GM10847 (cell line): Measurements from ENCODE around the gene ATPAF1.

Experiments used
- POLR2A ChIP-seq: IDR thresholded peaks from 2 replicates; pipeline ENCODE4 v1.6.1; 2011; ENCODE audit not compliant: insufficient read length; ENCODE audit errors: extremely low read depth

Gene ATPAF1

DNA sequence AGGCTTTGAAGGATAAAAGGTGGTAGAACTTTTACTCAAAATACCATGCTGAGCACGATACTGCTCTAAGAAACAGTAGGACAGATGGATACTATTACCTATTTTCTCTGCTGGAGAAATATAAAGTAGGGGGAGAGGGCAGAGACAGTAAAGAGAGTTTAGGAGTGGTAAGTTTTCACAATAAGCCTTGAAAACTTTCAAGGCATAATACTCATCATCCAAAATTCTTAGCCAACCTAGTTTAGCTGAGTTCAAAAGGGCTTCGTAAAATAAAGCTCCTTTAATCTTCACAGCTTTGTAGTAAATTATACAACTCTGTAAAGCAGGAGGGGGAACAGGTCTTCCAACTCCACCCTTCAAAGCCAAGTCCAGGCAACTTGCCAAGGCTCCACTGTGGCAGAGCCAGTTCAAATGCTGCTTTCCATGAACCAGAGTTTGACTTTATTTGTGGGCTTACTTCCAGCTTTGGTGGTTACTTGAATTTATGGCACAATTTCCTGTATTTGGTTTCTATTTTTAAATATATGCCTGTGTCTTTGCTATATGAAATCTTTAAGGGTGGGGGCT is 19.0 kb upstream of the ATPAF1 start:
- TF ChIP-seq POLR2A = no peak

DNA sequence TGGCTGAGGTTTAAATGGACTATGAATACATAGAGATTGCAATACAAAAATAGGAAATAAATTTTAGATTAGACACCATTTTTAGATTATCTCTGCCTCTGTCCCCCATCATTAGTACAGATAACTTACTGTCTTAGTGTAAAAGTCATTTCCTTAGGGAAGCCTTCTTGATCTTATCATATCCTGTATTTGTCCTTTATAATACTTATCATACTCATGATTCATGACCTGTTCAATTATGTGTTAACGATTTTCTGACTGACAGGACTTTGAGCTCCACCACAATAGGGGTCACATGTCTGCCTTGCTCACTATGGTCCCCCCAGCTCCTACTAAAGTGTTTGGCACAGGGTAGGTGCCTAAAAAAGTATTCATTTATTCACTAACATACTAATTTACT is 18.1 kb upstream of the ATPAF1 start:
- no peak for TF ChIP-seq POLR2A

DNA sequence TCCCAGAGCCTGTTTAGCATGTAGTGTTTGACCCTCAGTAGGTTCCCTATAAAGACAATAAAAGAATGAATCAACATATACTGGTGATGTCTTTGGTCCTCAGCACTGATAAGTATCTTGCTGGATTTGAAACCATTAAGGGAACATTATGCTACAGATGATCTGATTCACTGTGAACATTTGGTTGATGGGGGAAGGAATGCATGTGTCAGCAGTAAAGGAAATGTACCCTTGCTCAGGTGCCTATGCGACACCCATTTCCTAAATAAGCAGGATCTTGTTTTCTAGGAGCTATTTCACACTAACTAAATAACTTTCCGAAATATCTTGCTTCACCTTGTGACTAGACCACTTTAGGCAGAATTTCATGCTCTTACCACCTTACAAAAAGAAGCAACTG is 16.5 kb upstream of the ATPAF1 start:
- TF ChIP-seq POLR2A = no peak

DNA sequence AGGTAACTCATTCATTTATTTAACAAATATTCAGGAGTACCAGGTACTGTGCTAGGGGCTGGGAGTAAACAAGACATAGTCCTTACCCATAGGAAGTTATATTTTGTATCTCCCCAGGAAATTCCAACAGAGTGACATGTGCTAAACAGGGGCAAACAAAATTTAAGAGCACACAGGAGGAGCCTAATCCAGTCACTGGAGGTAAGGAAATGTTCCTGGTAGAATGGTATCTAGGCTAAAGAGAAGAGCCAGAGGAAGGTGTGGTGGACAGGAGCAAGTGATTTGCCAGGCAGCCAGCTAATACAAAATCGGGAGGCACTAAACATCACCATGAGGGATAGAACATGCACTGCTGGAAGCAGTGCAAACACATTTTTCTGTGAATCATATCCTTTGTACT is 13.9 kb upstream of the ATPAF1 start:
- no peak for TF ChIP-seq POLR2A

DNA sequence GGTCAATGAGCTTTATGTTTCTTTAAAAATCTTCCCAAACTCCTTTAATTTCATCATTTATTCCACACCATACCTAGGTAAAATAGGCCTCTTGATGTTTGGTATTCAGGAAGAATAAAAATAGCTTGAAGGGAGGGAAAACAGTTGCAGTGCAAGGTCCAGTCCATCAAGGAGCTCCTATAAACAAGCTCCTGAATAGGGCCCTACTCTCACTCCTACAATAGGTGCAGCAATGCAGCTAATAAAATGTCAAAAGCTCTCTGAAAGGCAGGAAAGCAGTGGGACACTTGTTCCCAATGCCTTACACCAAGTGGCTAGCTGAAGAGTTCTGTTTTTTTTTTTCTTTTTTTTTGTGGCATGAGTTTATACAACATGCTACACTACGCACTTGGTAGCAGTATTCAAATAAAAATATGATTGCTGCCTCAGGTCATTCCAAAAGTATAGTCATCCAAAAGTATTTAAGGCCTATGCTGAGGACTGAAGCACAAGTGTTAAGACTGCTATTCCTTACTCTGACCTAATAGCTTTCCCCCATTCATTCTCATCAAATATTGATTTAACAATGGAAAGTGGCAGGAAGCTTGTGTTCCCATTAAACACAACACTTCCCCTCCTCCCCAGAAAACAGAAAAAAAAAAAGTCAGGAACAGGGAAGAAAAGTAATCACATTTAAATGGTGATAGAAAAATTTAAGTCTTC is 13.3 kb upstream of the ATPAF1 start:
- TF ChIP-seq POLR2A = no peak

DNA sequence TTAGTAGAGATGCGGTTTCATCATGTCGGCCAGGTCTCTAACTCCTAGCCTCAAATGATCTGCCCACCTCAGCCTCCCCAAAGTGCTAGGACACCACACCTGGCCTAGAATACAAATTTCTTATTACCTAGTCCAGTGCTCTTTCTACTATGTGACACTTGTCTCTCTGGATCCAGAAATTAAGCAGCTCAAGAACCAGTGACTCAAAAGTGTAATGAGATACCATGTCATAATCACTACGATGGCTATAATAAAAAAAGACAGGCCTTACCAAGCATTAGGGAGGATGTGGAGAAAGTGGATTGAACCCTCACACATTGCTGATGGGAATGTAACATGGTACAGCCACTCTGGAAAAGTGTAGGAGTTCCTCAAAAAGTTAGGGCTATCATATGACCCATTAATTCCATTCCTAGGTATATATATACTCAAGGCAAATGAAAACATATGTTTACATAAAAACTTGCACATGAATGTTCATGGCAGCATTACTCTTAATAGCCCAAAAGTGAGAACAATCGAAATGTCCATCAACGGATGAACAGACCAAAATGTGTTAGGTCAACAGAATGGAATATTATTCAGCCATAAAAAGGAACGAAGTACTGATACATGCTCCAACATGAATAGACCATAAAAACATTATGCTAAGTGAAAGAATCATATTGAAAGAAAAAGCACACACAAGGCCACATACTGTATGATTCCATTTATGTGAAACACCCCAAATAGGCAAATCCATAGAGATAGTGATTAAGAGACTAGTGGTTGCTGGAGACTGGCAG is 11.8 kb upstream of the ATPAF1 start:
- no peak for TF ChIP-seq POLR2A

DNA sequence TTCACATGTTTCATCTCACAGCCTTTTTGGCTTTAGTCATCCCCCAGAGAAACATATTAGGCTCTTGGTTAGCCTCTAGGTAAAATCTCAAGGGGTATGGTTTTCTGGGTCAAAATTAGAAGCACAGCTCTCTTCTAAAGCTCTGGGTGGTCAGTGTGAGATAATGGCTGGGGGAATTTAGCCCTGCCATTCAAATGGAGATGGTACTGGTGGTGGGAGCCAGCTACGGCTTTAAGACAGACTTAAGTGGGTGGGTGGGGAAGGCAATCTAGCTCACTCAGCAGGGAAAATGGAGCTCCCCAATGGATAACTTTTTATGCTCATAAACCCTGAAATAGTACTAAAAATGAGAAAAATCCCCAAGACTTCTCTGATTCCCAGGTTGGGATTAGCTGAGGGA is 9.2 kb upstream of the ATPAF1 start:
- no peak for TF ChIP-seq POLR2A

DNA sequence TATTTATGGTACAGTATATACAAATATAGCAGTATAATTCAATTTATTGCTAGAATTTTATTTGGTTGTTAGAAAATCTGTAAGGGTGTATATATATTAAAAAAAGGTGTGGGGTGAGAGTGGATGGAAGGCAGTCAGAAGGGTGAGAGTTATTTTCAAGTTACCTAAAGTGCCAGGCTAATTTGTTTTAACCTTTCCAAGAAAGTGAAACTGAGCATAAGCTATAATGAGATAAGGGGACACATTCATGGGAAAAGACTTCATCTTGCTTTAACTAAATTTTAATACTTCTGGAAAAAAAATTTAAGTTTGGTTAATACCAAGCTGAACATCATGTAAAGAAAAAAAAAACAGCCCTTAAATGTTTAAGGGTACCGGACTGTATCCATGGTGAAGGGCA is 8.4 kb upstream of the ATPAF1 start:
- no peak for TF ChIP-seq POLR2A

DNA sequence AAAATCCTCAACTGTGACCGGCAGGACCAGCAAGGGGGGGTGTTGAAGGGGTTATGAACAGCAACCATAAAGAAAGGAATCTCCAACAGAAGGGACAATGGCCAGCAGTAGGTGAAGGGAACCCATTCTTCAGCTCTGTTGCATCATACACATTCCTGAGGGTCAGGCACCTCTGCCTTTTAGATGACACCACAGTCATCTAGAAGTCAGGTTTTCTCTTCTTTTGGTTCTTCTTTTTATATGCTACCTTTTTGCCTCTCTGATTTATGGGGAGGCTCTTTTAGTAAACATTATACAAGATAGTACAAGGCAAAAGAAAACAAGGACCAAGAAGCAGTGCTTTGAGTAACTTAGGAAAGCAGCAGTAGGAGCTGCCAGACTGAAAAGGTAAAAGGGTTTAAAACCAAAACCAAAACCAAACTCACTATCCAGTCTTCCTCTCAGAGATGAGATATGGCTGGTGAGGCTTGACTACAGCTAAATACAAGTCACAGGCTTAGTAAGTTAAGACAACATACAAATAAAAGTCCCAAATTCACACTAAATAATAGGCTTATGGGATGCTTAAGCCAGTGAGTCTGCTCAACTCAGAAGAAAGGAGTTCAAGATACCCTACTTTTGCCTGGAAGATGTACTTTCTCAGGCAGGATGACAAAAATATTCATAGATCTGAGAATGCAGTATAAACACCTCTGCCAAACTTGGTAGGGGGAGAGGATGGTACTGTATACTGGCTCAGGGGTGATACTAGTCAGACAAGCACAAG is 7.6 kb upstream of the ATPAF1 start:
- TF ChIP-seq POLR2A = no peak

DNA sequence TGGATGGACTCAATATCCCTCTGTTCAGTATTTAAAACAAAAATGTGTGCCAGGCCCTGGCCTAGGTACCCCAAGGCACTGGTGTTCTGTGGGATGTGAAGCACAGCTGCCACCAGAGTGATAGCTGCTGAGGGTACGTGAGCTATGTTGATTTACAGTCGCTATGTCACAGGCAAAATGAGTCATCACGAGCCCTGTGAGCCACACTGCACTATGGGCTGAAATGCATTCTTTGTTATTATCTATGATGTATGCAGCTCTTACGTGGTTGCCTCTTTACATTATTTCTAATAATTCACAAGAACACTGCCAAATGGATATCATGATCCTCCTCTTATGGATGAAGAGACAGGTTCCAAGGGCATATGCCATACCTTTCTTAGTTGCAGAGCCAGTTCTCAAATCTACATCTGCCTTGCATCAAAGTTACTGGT is 5.6 kb upstream of the ATPAF1 start:
- no peak for TF ChIP-seq POLR2A

DNA sequence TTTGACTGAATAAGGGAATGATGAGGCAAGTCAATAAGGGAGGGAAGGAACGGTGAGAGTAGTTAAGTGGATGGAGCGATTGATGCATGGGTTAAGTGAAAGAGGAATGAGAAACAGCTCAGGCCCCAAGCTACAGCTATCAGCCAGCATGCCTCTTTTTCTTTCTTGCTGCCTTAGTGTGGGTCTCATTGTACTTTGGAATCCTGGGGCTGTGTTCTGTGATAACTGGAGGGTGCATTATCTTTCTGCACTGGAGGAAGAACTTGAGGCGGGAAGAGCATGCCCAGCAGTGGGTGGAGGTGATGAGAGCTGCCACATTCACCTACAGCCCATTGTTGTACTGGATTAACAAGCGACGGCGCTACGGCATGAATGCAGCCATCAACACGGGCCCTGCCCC is 4.5 kb upstream of the ATPAF1 start:
- TF ChIP-seq POLR2A = no peak

DNA sequence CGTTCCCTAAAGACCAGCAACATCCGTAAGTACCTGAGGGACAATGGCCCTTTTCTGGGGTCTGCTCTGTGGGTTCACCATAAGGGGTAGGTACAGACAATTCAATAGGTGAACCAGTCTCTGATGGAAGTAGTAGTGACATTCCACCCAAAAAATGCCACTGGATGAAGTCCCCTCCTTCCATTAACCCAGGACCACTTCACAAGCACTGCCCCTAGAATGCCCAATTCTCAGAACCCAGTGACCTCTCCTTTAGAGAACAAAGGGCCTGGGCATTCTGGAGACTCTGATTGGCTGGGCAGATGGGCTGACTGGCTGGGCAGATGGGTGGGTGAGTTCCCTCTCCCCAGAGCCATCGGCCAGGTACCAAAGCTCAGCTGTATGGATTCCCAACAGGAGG is 3.4 kb upstream of the ATPAF1 start, which contains the start of gene TEX38:
Gene TEX38, plus strand, starts transcription at position 301 of the 400 bp plus-strand sequence. Its CDS starts 81 bp downstream, at position 382.
- no peak for TF ChIP-seq POLR2A

DNA sequence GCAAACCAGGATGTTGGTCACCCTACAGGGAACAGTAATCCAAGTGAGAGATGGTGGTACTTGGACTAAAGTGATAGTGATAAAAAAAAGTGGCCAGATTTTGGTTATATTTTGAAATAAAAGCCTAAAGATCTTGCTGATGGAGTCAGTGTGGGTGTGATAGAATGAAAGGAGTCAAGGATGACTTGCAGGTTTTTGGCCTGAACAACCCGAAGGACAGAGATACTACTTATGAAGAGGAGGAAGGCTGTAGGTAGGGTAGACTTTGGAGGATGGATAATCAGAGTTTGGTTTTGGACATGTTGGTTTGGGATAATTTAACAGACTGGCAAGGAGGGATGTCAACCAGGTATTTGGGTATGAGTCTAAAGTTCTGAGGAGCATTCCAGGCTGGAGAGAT is 2.0 kb upstream of the ATPAF1 start:
- TF ChIP-seq POLR2A = no peak

DNA sequence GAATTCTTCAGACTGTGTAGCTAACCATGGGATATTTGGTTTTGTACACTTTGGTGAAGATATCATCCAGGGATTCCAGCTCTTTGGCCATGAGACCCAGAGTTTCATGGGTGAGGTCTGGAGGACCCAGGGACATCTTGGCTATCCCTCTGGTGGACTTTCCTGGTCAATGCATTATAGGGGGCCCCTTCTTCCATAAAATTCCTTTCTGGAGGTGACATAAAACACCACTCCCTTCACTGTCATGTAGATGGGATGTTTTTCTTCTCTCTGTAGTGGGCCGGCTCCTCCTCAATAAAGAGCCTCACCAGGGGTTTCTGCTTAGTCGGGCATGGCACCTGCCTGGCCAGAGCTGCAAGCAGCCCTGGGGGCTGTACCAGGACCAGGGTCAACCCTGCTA is 2.2 kb downstream of the ATPAF1 start:
- TF ChIP-seq POLR2A = no peak

DNA sequence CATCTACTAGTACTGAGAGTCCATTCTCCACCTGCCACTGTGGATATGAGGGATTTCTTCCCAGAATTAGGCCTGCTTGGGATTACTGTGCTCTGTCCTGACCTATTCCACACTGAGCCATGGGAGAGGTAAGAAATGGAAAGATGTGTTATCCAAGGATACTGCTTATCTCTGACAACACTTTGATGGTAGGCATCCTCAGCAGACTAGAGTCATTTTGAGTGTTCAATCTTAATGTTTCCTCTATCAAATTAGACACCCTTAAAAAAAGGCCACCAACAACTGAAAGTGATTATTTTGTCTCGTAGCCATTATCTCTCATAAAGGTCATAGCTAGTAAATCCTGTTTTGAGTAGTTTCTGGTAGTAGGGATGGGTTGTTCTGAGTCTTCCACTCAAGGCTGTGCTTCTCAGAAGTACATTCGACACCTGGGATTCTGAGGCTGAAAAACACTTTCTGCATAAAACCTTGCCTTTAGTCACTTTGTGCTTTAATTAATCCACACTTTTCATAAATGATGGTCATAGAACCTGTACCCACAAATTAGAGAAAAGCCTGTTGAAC is 8.8 kb downstream of the ATPAF1 start:
- TF ChIP-seq POLR2A = no peak
